SIG-M5 treated with dmso at 0.1 percent for 504 hours (cell line): ENCODE results near the gene REEP3.

Experiments used
- DNase-seq: peaks from one replicate; lab custom pipeline; 2025; ENCODE audit not compliant: unreplicated experiment; lab: John Stamatoyannopoulos, UW

REEP3 gene

DNA sequence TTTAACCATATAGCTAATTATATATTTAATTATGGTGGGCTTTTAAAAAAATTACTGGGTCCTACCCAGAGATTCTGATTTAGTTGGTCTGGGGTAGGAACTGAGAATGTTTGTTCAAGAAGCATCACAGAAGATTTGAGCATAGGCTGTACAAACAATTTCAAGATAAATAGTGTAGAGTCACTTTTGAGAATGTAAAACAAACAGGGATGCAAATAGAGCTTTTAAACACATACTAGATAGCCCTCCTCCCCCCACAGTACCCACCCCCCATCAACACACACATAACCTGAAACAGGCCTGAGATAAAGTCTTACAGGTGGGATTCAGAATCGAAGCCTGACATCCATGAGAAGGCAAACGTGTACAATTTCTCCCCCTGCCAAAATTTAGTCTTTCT lies 15.6 kb upstream of the REEP3 start:
- DNase-seq, result no peak

DNA sequence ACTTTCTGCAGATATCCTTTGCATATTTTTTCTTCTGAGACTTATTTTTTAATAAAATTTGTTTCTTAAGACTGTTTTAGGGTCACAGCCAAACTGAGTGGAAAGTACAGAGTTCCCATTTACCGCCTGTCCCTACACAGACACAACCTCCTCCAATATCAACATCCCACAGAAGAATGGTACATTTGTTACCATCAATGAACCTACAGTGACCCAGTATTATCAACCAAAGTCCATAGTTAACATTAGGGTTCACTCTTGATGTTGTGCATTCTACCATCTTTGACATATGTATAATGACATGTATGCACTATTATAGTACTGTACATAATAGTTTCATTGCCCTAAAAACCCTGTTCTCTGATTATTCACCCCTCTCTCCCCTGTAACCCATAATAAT lies 14.6 kb upstream of the REEP3 start:
- no peak for DNase-seq

DNA sequence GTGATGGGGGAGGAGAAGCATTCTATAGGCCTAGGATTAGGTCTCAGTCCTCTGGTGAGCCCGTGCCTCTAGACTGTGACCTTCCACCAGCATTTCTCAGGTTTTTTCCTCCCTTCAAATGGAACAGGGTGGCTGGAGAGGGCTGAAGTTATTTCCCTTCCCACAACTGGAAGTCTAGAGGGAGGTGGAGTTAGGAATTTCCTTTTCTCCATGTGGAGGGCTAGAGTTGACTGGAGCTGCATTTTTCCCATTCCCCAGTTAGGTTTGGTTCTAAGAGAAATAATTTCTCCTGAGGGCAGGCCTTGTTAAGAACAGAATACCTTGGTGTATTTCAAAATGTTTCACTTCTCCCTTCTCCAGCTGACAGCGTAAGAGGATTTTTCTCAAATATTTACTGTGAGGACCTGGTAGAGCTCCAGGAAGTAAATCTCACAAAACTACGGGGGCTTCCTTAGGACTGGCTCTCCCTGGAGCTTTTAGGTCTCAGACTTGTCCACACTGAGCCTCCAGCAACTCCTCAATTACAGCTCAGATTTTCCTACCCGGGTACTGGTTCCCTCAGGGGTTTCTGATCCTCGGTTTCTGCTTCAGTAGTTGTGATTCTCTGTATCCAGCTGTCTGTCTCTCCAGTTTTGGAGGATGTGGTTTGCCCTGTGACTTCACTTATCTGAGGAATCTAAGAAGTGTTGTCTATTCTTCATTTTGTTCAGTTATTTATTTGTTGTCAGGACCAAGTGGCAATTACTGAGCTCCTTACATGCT lies 6.0 kb upstream of the REEP3 start:
- DNase-seq, result no peak

DNA sequence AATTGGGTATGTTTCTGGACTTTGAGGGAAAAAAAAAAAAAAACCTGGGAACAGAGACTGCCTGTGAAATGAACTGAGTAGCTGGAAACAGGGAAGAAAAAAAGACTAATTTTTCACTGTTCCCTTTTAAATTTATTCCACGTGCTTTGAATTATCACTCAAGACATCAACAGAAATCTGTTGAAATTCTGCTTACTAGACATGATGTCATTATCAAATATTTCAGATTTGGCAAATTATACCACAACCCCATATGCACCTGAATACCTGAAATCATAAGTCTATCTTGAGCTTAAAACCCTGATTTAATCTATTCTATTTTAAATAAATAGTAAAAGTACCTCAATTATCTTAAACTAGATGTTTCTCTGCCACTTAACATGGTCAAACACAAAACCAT lies 5.0 kb upstream of the REEP3 start:
- DNase-seq, result no peak

DNA sequence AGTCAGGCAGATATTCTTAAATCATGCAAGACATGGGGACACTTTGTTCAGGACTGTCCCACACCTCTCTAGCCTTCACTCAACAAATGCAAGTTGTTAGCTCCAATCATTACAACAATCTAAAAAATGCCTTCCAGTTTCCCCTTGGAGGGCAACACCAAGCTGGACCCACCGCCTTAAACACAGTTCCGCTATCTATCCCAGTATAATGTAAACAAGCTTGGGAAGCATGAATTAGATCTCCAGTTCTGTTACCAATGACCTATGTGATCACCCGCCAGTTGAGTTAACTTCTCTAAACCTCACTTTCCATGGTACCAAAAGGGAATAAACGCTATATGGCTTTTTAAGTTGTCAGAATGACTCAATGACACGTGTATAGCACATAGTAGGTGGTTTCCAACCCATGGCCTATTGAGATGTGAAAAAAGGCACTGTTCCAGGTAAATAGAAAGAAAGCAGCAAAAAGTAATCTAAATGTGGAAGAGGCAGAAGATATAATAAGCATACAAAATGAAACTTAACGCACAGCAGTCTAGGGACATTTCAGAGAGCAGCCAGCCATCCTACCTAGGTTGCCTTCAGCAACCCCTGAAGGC lies 2.4 kb upstream of the REEP3 start:
- DNase-seq, result no peak

DNA sequence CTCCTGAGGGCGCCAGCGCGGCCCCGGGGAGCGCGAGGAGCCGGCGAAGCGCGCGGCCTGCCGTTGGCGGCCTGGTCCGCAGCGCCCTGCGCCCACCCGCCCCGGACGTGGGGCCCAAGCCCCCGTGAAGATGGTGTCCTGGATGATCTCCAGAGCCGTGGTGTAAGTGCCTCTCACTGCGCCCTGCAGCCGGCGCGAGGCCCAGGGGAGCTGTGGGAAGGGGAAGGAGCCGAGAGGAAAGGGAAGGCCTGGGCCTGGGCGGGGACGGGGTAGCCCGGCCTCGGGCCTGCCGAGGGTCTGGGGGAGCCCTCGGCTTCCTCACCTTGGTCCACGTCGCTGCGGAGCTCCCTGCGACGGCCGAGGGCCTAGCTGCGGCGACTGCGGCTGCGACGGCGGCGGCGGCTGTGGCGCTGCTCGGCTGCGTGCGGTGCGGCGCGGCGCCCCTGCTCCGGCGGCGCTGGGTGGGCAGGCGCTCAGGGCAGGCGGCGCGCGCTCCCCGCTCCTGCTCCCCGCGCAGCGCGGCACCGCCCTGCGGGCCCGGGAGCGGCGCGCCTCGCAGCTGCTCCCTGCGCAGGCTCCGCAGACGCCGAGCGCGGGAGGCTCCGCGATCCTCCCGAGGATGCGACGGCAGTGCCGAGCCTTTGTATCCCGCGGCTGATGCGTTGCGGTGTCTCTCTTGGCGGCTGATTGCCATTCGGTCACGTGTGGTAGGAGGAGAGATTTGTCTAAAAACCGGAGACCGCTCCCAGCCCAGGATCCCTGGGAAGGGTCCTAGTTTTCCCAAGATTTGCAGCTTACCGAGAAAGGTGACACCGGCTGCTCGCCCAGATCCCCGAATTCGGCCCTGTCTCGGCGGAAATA lies 445 bp downstream of the REEP3 start:
- DNase-seq, result peak; percentile 67

DNA sequence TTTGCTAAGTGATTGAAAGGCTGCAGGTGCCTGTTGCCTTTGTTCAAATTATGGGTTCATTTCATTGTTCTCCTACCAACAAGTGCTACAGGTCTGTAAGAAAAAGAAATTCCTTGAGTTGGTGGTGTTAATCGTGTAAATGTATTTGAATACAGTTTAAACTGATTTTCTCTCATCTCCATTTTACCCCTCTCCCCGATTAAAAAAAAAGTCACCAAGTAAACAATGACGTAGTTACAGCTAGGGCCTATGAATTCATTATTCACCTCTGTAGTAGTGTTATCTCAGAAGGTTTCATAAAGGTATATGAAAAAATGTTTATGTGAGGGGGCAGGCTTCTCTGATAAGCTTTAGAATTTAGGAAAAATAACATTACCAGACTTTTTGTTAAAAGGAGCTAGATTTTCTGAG lies 1.1 kb downstream of the REEP3 start:
- DNase-seq, result no peak

DNA sequence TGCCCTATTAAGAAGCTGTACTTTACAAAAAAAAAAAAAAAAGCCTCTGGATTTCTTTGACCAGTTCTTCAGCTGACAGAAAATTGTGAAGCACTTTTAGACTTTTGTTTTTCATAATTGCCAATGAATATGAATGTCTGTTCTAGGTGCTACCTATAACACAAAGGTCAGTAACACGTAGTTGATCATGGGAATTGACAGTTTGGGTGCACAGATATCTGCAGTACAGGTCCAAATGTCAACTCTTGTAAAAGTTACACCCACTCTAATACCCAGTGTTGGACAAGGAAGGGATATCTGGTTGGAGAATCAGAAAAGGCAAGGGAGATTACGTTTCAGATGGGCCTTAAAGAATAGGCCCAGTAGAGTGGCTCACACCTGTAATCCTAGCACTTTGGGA lies 1.8 kb downstream of the REEP3 start:
- no peak for DNase-seq

DNA sequence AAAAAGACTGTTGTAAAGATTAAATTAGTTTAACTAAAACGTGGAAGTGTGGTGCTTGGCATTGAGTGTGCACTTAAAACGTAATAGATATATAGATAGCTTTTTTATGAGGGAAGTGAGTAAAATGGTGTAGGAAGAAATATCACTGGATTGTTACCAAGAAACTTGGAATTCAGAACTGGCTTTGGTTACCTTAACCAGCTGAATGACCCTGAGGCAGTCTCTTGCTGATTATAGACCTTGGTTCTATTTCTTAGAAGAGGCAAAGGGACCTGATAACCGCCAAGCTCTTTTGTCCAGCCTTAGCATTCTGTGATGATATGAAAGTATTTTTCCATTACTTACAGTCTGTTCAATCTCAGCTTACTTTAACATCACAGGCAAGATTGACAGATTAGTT lies 3.8 kb downstream of the REEP3 start:
- DNase-seq, result no peak

DNA sequence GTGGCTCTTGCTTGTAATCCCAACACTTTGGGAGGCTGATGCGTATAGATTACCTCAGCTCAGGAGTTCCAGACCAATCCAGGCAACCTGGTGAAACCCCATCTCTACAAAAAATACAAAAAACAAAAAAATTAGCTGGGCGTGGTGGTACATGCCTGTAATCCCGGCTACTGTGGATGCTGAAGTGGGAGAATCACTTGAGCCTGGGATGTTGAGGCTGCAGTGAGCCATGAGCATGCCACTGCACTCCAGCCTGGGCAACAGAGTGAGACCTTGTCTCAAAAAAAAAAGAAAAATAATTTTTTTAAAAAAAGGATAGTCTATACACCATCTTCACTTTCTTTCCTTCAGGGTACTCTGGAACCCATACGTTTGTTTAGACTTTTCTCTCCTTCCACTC lies 6.2 kb downstream of the REEP3 start:
- no peak for DNase-seq

DNA sequence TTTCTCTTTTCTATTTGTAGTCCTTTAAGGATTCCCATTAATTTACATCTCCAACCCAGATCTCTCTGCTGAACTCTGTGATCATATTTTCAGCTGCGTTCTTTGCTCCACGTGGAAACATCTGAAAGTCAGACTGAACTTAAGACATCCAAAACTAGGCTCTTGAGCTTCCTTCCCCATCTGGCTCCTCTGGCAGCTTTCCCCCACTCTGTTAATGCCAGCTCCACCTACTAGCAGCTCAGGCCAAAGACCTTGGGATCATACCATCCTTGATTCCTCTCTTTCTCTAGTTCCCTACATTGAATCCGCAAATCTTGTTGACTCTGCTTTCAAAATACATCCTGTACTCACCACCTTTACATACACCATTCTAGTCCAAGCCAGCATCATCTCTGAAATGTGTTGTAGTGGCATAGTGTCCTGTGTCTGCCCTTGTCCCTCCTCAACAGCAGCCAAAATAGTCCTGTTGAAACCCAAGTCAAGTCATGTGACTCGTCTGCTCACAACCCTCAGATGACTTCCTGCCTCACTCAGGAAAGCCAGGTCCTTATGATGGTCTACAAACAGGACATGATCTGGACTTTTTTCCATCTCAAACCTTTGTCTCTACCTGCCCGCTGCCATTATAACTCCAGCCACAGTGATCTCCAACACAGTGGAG lies 7.0 kb downstream of the REEP3 start:
- no peak for DNase-seq

DNA sequence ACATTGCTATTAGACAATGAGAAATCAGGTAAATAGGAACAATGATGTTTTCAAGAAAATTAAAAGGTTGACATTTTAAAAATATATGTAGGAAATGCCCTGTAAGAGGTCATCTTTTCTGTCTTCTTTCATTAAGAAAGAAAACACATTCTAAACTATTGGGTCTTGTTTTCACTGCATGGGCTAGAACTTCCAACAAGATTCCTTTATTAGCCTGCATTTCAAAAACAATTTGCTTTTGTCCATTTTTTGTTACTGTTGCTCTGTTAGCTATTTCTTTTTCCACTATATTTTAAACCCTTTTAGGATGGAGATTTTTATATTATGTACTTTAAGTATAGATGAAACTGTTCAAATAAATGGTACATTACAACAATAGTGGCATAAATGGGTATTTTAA lies 9.2 kb downstream of the REEP3 start:
- no peak for DNase-seq

DNA sequence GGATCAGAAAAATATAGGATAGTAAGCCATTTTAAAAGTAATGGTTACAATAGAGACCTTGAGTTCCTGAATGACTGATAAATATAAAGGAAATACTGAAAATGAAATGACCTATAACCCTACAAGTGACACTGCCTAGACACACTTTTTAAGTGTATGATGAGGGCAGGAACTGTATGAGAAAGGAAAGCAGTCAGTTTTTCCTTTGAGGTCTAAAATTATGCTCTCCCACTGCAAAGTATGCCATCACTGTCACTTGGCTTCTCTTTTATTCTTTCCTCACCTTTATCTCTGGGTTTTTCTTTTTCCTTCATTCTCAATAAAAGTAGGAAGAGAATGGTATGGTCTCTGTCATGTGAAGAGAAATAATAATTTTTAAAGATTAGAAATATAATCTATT lies 13.5 kb downstream of the REEP3 start:
- no peak for DNase-seq

DNA sequence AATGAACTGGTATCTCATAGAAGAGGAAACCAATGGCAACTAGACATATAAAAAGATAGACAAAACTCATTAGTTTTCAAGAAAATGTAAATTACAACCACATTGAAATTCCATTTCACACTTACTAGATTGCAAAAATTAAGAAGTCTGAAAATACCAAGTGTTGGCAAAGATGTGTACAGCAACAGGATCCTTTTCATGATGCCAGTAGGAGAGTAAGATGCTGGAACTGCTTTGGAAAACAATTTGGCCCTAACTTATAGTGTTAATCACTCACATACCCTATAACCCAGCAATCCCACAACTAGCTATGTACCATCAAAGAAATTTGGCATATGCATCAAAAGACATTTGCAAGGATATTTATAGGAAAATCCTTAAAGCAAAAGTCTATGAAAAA lies 15.5 kb downstream of the REEP3 start:
- DNase-seq, result no peak

DNA sequence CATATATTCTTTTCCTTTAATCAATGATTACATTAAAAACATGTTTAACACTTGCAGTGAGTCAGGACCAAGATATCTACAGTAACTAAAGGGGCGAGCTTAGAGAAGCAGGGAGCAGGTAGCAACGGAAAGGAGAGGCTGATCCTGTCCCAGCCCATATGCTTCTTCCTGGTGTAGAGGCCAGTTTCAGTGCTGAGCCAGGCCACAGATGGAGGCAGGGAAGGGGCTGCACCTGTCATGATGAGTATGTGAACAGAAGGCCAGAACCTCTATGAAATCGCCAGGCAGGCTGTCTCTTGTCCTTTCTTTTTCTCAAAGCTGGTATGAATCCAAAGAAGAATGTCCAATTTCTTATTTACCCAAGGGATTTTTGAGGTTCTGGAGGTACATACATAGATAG lies 16.3 kb downstream of the REEP3 start:
- no peak for DNase-seq

DNA sequence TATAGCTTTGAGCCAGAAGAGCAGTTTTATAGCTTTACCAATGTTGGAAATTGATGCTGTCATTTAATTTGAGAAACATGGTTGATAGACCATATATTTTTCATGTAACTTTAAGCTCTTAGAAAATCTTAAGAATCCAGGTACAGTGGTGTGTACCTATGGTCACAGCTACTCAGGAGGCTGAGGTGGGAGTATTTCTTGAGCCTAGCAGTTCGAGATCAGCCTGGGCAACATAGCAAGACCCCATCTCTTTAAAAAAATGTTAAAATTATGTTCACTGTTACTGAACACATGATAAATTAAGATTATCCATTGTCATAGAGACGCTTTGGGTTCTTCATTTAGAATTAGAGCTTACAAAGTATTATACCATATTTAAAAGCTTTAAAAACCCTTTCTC lies 18.2 kb downstream of the REEP3 start:
- DNase-seq, result no peak

DNA sequence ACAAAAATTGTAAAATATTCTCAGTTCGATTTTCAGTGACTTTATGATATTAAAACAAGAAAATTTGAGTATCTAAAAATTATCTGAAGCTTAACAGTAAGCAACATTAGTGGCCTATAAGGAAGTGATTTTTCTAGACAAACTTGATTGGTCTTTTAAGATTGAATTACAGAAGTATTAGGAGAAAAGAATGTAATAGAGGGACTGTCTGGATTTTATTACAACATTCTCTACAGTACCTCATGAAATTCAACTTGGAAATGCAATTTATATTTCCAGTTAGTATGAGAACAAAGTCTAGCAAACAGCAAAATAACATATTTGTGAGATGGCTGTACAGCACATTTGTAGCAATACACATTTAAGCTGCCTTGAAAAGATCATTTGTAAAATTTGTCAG lies 18.8 kb downstream of the REEP3 start:
- DNase-seq, result no peak

DNA sequence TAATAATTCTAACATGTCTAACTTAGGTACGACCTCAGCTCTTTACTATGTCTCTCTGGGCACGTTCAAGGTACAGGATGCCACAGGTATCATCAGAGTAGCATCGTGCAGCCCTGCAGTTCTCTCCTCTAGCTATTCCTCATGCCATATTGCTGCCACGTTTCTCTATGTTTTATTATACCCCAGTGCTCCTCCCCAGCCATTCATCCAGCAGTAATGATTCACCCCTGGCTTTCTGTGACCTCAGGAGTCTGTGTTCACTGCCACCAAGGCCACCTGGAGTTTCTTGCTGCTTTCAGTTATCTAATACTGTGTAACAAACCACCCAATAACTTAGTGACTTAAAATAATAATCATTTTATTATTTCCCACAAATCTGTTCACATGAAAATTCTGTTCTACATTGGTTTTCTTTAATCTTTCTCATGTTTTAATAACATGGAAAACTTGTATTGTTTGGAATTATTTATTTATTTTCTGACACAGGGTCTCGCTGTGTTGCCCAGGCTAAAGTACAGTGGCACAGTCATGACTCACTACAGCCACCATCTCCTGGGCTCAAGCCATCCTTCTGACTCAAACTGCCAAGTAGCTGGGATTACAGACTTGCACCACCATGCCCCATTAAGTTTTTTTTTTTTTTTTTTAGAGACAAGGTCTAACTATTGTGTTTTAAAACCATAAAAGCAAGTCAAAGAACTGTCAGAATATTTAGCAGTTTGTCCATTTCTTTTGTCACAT lies 21.8 kb downstream of the REEP3 start:
- DNase-seq, result no peak

DNA sequence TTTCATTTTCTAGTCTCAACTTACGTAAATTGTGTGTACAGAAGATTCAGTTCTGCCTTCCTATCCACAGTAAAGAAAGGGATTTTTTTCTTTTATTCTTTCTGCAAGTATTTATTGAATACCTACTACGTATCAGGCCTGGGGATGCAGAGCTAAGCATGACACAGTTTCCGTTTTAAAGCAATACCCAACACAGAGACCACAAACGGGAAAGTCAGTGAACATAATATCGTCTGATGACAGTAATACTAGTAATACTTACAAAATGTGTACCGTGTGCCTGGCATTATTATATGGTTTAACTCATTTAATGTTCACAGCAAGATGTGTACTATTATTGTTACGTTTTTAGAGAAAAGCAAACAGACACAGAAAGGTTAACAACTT lies 22.4 kb downstream of the REEP3 start:
- no peak for DNase-seq

DNA sequence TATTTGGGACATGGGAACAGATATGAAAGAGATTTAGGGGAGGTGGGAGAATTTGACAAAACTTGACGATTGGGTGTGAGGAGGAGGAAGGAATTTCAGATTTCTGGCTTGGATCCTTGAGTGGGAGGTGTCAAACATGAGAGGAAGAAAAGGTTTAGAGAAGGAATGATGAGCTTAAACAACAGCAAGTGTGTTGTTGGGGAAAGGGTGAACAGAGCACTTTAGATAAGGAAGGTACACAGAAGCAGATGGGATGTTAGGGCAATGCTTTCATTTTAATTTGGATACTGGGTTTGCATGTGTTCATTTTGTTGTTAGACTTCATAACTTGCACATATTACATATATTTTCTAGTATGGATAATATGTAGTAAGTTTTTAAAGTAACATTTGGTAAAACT lies 23.2 kb downstream of the REEP3 start:
- no peak for DNase-seq
